GM23338 (cell line): ENCODE measurements around the gene AKR7A3. TPM values are rescaled to one million over a fixed set of nuclear protein-coding genes. Genes with fewer than 3 reads are reported as not detected.

ENCODE experiments used
- ATAC-seq: fragments of 200-7000 bp; cut with Tn5 transposase; 3 replicates; pipeline ENCODE4 v1.9.1; 2020
- DNase-seq: peaks from one replicate; pipeline ENCODE4 v3.0.0-alpha.2; 2015; ENCODE audit warnings: low spot score
- H2AFZ ChIP-seq: fragments of 200-600 bp; sonication (generic); 2 replicates; pipeline ENCODE4 v1.8.0; 2016; ENCODE audit warnings: antibody characterized with exemption, mild to moderate bottlenecking, moderate library complexity
- H3F3A ChIP-seq: fragments of 200-600 bp; sonication (generic); replicated peaks from 2 replicates; pipeline ENCODE4 v1.8.0; 2017; ENCODE audit warnings: antibody characterized with exemption, mixed run types, low read depth
- H3K27ac ChIP-seq: fragments of 200-600 bp; sonication (generic); 2 replicates; pipeline ENCODE4 v1.6.1; 2016; ENCODE audit warnings: low read depth
- H3K27me3 ChIP-seq: fragments of 200-600 bp; sonication (generic); 2 replicates; pipeline ENCODE4 v1.8.0; 2016; ENCODE audit warnings: mild to moderate bottlenecking, mixed run types, moderate library complexity; ENCODE audit not compliant: insufficient read depth
- H3K36me3 ChIP-seq: fragments of 200-600 bp; sonication (generic); 2 replicates; pipeline ENCODE4 v1.8.0; 2016; ENCODE audit warnings: mild to moderate bottlenecking; ENCODE audit not compliant: insufficient read depth
- H3K4me1 ChIP-seq: fragments of 200-600 bp; sonication (generic); 2 replicates; pipeline ENCODE4 v1.8.0; 2016; ENCODE audit warnings: mild to moderate bottlenecking, moderate library complexity; ENCODE audit not compliant: insufficient read depth
- H3K4me2 ChIP-seq: fragments of 200-600 bp; sonication (generic); 2 replicates; pipeline ENCODE4 v1.7.1; 2017; ENCODE audit warnings: mixed run types
- H3K4me3 ChIP-seq: fragments of 200-600 bp; sonication (generic); 2 replicates; pipeline ENCODE4 v1.6.1; 2016; ENCODE audit warnings: mixed run types
- H3K79me2 ChIP-seq: fragments of 200-600 bp; sonication (generic); replicated peaks from 2 replicates; pipeline ENCODE4 v1.8.0; 2017; ENCODE audit warnings: mild to moderate bottlenecking; ENCODE audit not compliant: insufficient read depth
- H3K9me2 ChIP-seq: fragments of 200-600 bp; sonication (generic); 2 replicates; pipeline ENCODE4 v1.8.0; 2017; ENCODE audit not compliant: insufficient read depth
- H4K20me1 ChIP-seq: fragments of 200-600 bp; sonication (generic); replicated peaks from 2 replicates; pipeline ENCODE4 v1.8.0; 2017; ENCODE audit warnings: mild to moderate bottlenecking; ENCODE audit not compliant: insufficient read depth
- H3K27ac Mint-ChIP-seq: 2 replicates; pipeline ENCODE4 v1.8.0; 2020; ENCODE audit warnings: inconsistent platforms, mild to moderate bottlenecking, moderate library complexity, mixed read lengths
- H3K27me3 Mint-ChIP-seq: 3 replicates; pipeline ENCODE4 v1.8.0; 2022; ENCODE audit warnings: low read depth, mild to moderate bottlenecking, moderate library complexity, mixed read lengths, inconsistent platforms; ENCODE audit not compliant: insufficient read depth, poor library complexity
- H3K36me3 Mint-ChIP-seq: 3 replicates; pipeline ENCODE4 v1.8.0; 2021; ENCODE audit warnings: low read depth, mild to moderate bottlenecking, inconsistent platforms, moderate library complexity, mixed read lengths
- H3K4me1 Mint-ChIP-seq: 3 replicates; pipeline ENCODE4 v1.8.0; 2020; ENCODE audit warnings: mild to moderate bottlenecking, inconsistent platforms, mixed read lengths
- H3K4me3 Mint-ChIP-seq: 3 replicates; pipeline ENCODE4 v1.8.0; 2021; ENCODE audit warnings: moderate library complexity, mild to moderate bottlenecking, inconsistent platforms, mixed read lengths
- H3K9me3 Mint-ChIP-seq: 3 replicates; pipeline ENCODE4 v1.8.0; 2020; ENCODE audit warnings: moderate library complexity, mild to moderate bottlenecking, inconsistent platforms, mixed read lengths
- EZH2 ChIP-seq: fragments of 200-600 bp; sonication (generic); IDR thresholded peaks from one replicate; pipeline ENCODE4 v1.8.0; 2017; ENCODE audit warnings: antibody characterized with exemption, mild to moderate bottlenecking, low read depth; ENCODE audit not compliant: unreplicated experiment
- EZH2phosphoT487 ChIP-seq: fragments of 200-600 bp; sonication (generic); IDR thresholded peaks from one replicate; pipeline ENCODE4 v1.8.1; 2018; ENCODE audit warnings: antibody characterized with exemption; ENCODE audit not compliant: unreplicated experiment
- POLR2AphosphoS5 ChIP-seq: IDR thresholded peaks from 2 replicates; pipeline ENCODE4 v1.6.1; 2016; ENCODE audit warnings: antibody characterized with exemption, low read depth
- ZNF114 ChIP-seq: fragments of 250-450 bp; sonication (Bioruptor Pico); IDR thresholded peaks from 2 replicates; pipeline ENCODE4 v1.5.0; 2020; ENCODE audit warnings: mild to moderate bottlenecking, moderate library complexity
- ZNF331 ChIP-seq: fragments of 250-450 bp; sonication (Bioruptor Pico); IDR thresholded peaks from 2 replicates; pipeline ENCODE4 v1.5.0; 2020; ENCODE audit warnings: low read depth, mild to moderate bottlenecking, moderate library complexity
- polyA plus RNA-seq: library from polyadenylated mRNA; unstranded; fragments of >200 nt; fragmentation: Nextera tagmentation; extraction: Ambion mirVana; gene quantifications from 2 replicates; pipeline ENCODE4 v1.2.1, GENCODE V29; 2016
- total RNA-seq: library from RNA; depleted of rRNA; stranded (reverse); fragments of >200 nt; shearing (Covaris generic); gene quantifications from 2 replicates; pipeline ENCODE4 v1.2.3, GENCODE V29; 2014
- TF ChIP-seq, protein P1 (sequence below): IDR thresholded peaks from 2 replicates; pipeline ENCODE4 v1.6.1; 2016; ENCODE audit warnings: antibody characterized with exemption
- TF ChIP-seq, protein P2 (sequence below): fragments of 250-450 bp; sonication (Bioruptor Pico); IDR thresholded peaks from 2 replicates; pipeline ENCODE4 v1.5.0; 2020; ENCODE audit warnings: mild to moderate bottlenecking, moderate library complexity

AKR7A3 gene
- total and polyA plus RNA-seq, 2 experiments from 2014 or later = 0.14 to 0.86 TPM

DNA sequence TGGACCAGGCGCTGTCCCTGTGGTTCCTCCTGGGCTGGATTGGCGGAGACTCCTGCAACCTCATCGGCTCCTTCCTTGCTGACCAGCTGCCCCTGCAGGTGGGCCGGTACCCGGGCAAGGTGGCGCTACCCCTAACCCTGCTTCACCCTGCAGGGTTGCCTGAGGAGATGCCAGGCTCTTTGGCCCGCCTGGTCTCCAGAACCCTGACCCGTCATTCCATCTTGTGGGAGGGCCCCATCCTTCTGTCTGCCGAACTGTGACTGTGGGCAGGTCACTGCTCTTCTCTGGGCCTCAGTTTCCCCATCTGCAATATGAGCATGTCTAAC lies 36.1 kb upstream of the AKR7A3 start:
- no peaks in the 10 kb centered on the region for H3K27me3 ChIP-seq
- ATAC-seq = no peak

DNA sequence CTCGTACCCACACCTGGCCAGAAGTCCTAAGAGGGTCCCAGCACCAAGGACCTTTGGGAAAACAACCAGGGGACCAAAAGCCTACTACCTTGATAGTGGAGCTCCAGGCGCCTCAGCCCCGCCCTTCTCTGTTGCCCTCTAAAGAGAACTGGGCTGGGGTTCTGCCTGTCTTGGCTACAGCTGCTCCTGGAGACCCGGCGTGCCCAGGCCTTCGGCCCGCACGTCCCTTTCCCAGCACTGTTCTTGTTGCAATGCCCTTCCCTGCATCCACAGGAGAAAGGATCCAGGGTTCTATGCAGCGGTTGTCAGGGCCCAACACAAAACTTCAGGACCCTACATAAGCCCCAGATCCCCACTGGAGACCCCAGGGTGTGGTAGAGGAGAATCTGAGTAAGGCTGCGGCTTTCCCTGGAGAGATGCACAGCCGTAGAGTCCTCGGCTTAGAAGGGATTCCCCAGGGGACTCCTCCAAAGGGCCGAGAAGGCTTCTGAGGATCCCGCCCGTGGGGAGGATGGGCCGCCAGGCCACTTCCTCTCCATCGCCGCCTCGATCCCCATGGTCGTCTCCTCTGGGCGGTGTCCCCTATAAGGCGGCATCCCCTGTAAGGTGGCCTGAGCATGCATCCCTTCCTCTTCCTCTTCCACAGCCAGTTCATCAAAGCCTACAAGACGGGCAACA lies 35.6 kb upstream of the AKR7A3 start:
- Histone ChIP-seq H3K27me3 (no peaks in the 10 kb centered on the region), H3K9me2 (no peaks in the 10 kb centered on the region), H3K36me3 (no peaks in the 10 kb centered on the region), H3K27ac (no peak overlapping the region), H3K4me3 (no peak overlapping the region), H3K79me2 (no peaks in the 10 kb centered on the region), H3F3A (no peaks in the 10 kb centered on the region), H4K20me1 (no peaks in the 10 kb centered on the region; the same call in 1 of the 2 replicates), H3K4me2 (no peak overlapping the region), H3K4me1 (no peaks in the 10 kb centered on the region), H2AFZ (no peak overlapping the region)
- ATAC-seq (no peak), DNase-seq (no peak)
- Mint-ChIP-seq H3K27me3 (peaks cover 7% of the 10 kb centered on the region), H3K4me3 (no peak overlapping the region), H3K27ac (no peak overlapping the region), H3K9me3 (no peaks in the 10 kb centered on the region), H3K4me1 (no peaks in the 10 kb centered on the region), H3K36me3 (peaks cover 16% of the 10 kb centered on the region)
- TF ChIP-seq, protein P1, sequence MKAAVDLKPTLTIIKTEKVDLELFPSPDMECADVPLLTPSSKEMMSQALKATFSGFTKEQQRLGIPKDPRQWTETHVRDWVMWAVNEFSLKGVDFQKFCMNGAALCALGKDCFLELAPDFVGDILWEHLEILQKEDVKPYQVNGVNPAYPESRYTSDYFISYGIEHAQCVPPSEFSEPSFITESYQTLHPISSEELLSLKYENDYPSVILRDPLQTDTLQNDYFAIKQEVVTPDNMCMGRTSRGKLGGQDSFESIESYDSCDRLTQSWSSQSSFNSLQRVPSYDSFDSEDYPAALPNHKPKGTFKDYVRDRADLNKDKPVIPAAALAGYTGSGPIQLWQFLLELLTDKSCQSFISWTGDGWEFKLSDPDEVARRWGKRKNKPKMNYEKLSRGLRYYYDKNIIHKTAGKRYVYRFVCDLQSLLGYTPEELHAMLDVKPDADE = no peak
- TF ChIP-seq ZNF331 (CRISPR knock-in tag) = no peak

More for the DNA sequence above, 36.1 kb upstream of the AKR7A3 start:
- no peaks in the 10 kb centered on the region for H3K4me1 ChIP-seq
- H3K4me1 Mint-ChIP-seq = no peaks in the 10 kb centered on the region
- TF ChIP-seq EZH2phosphoT487 = no peak
- no peak for TF ChIP-seq ZNF114 (CRISPR knock-in tag)
- TF ChIP-seq ZNF331 (CRISPR knock-in tag) = no peak
- H3K9me3 Mint-ChIP-seq = no peaks in the 10 kb centered on the region
- no peak overlapping the region for H3K27ac Mint-ChIP-seq
- no peak overlapping the region for H3K4me3 Mint-ChIP-seq
- H3K27ac ChIP-seq = no peak overlapping the region
- H2AFZ ChIP-seq = no peak overlapping the region
- H3K9me2 ChIP-seq = no peaks in the 10 kb centered on the region
- peaks cover 12% of the 10 kb centered on the region; the same call in 2 of the 3 replicates for H3K36me3 Mint-ChIP-seq
- H4K20me1 ChIP-seq = no peaks in the 10 kb centered on the region; the same call in 1 of the 2 replicates
- DNase-seq = no peak
- H3K4me2 ChIP-seq = no peak overlapping the region
- H3K27me3 Mint-ChIP-seq = peaks cover 7% of the 10 kb centered on the region
- no peaks in the 10 kb centered on the region for H3K79me2 ChIP-seq
- H3K36me3 ChIP-seq = no peaks in the 10 kb centered on the region
- H3K4me3 ChIP-seq = no peak overlapping the region
- H3F3A ChIP-seq = no peaks in the 10 kb centered on the region

DNA sequence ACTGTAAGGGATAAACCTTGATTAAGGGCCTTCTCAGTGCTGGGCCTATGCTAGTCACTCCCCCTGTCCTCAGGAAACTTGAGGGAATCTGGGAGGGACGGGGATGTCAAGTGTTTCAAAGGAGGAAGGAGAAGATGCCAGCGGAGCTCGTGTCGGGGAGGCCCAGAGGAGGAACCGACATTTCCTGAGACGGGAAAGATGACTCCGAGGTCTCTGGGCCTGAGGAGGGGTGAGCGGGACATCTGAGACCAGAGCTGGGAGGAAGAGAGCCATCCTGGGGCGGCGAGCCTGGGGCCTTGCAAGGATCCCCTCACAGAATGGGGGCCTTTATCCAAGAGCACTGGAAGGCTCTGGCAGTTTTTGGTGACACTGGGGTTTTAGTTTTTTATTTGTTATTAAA lies 33.9 kb upstream of the AKR7A3 start:
- DNase-seq (no peak), ATAC-seq (no peak)
- H4K20me1 ChIP-seq = no peaks in the 10 kb centered on the region; the same call in 1 of the 2 replicates
- H2AFZ ChIP-seq = no peak overlapping the region
- Mint-ChIP-seq H3K27ac (no peak overlapping the region), H3K4me3 (no peak overlapping the region), H3K9me3 (no peaks in the 10 kb centered on the region), H3K36me3 (peaks cover 23% of the 10 kb centered on the region), H3K27me3 (peaks cover 10% of the 10 kb centered on the region), H3K4me1 (no peaks in the 10 kb centered on the region)
- no peaks in the 10 kb centered on the region for H3K27me3 ChIP-seq
- H3K27ac ChIP-seq = no peak overlapping the region
- H3K79me2 ChIP-seq = no peaks in the 10 kb centered on the region
- H3K9me2 ChIP-seq = no peaks in the 10 kb centered on the region
- H3K4me1 ChIP-seq = no peaks in the 10 kb centered on the region
- no peak overlapping the region for H3K4me2 ChIP-seq
- H3K36me3 ChIP-seq = no peaks in the 10 kb centered on the region; the same call in 1 of the 2 replicates
- no peaks in the 10 kb centered on the region for H3F3A ChIP-seq
- H3K4me3 ChIP-seq = no peak overlapping the region
- TF ChIP-seq EZH2phosphoT487 (no peak), EZH2 (no peak), POLR2AphosphoS5 (no peak), ZNF114 (CRISPR knock-in tag) (no peak)
- TF ChIP-seq, protein P2, sequence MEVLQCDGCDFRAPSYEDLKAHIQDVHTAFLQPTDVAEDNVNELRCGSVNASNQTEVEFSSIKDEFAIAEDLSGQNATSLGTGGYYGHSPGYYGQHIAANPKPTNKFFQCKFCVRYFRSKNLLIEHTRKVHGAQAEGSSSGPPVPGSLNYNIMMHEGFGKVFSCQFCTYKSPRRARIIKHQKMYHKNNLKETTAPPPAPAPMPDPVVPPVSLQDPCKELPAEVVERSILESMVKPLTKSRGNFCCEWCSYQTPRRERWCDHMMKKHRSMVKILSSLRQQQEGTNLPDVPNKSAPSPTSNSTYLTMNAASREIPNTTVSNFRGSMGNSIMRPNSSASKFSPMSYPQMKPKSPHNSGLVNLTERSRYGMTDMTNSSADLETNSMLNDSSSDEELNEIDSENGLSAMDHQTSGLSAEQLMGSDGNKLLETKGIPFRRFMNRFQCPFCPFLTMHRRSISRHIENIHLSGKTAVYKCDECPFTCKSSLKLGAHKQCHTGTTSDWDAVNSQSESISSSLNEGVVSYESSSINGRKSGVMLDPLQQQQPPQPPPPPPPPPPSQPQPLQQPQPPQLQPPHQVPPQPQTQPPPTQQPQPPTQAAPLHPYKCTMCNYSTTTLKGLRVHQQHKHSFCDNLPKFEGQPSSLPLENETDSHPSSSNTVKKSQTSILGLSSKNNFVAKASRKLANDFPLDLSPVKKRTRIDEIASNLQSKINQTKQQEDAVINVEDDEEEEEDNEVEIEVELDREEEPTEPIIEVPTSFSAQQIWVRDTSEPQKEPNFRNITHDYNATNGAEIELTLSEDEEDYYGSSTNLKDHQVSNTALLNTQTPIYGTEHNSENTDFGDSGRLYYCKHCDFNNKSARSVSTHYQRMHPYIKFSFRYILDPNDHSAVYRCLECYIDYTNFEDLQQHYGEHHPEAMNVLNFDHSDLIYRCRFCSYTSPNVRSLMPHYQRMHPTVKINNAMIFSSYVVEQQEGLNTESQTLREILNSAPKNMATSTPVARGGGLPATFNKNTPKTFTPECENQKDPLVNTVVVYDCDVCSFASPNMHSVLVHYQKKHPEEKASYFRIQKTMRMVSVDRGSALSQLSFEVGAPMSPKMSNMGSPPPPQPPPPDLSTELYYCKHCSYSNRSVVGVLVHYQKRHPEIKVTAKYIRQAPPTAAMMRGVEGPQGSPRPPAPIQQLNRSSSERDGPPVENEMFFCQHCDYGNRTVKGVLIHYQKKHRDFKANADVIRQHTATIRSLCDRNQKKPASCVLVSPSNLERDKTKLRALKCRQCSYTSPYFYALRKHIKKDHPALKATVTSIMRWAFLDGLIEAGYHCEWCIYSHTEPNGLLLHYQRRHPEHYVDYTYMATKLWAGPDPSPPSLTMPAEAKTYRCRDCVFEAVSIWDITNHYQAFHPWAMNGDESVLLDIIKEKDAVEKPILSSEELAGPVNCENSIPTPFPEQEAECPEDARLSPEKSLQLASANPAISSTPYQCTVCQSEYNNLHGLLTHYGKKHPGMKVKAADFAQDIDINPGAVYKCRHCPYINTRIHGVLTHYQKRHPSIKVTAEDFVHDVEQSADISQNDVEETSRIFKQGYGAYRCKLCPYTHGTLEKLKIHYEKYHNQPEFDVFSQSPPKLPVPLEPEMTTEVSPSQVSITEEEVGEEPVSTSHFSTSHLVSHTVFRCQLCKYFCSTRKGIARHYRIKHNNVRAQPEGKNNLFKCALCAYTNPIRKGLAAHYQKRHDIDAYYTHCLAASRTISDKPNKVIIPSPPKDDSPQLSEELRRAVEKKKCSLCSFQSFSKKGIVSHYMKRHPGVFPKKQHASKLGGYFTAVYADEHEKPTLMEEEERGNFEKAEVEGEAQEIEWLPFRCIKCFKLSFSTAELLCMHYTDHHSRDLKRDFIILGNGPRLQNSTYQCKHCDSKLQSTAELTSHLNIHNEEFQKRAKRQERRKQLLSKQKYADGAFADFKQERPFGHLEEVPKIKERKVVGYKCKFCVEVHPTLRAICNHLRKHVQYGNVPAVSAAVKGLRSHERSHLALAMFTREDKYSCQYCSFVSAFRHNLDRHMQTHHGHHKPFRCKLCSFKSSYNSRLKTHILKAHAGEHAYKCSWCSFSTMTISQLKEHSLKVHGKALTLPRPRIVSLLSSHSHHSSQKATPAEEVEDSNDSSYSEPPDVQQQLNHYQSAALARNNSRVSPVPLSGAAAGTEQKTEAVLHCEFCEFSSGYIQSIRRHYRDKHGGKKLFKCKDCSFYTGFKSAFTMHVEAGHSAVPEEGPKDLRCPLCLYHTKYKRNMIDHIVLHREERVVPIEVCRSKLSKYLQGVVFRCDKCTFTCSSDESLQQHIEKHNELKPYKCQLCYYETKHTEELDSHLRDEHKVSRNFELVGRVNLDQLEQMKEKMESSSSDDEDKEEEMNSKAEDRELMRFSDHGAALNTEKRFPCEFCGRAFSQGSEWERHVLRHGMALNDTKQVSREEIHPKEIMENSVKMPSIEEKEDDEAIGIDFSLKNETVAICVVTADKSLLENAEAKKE (CRISPR knock-in tag) = no peak
- TF ChIP-seq, protein P1 = no peak
